ENCODE results near the gene MSL1. TPM values are rescaled to one million over a fixed set of nuclear protein-coding genes. Genes with fewer than 3 reads are reported as not detected.

MSL1 gene
- total and polyA plus RNA-seq, 9 of the 15 experiments (the other 6 are each of a cell fraction or from before 2014, with no cell fraction given): 13.8 to 120 (median 61.9) TPM

- WGBS (ENCODE audit: insufficient coverage, low coverage, missing lambda C conversion rate): under 1% methylated on average over 28 of the region's 52 CpGs
- FAIRE-seq: peak; percentile 94
- H2AFZ ChIP-seq (ENCODE audit: low read depth, low read length): peak overlapping the region; percentile 93
- in situ Hi-C loops (cut with MboI): no loop called here
- peak; percentile 90 for ATAC-seq
- ChIA-PET CTCF (ENCODE audit: low intra/inter-chr PET ratio) (interaction anchor here (0.7 kb wide), 1 partner anchor 22 kb away, joined by 3 read pairs; no protein-coding TSS in a partner anchor), POLR2A (interaction anchor here (0.6 to 5.6 kb wide), 14 partner anchors 9 to 646 kb away, joined by 3 to 66 read pairs (median 5); partner anchors contain the start of genes CSF3 and MED24)
- no peaks in the 10 kb centered on the region for H4K20me1 ChIP-seq (replicated peaks; ENCODE audit: control insufficient read depth, insufficient read depth, low read length)
- intact Hi-C loops (cut with micrococcal nuclease): no loop called here
- H3K4me2 ChIP-seq (ENCODE audit: insufficient read depth, low read length): peak overlapping the region; percentile 96
- no peaks in the 10 kb centered on the region for H3K9me3 ChIP-seq (replicated peaks; ENCODE audit: control insufficient read depth, insufficient read depth, low read depth, low read length)
- H3K27me3 ChIP-seq (ENCODE audit: control insufficient read depth in 2 of 2, insufficient read depth in 2 of 2, low read length in 2 of 2): no peaks in the 10 kb centered on the region
- H3K79me2 ChIP-seq (ENCODE audit: control insufficient read depth, insufficient read depth, low read length): peaks cover 28% of the 10 kb centered on the region
- H3K9me1 ChIP-seq (ENCODE audit: control insufficient read depth, insufficient read depth, low read length): peaks cover 4% of the 10 kb centered on the region
- BruUV-seq (replicated peaks): no TSS peak
- peak overlapping the region; percentile 53 for H3K4me3 ChIP-seq
- H3K36me3 ChIP-seq (ENCODE audit: control insufficient read depth, insufficient read depth, low read length): peaks cover 47% of the 10 kb centered on the region; the same call in 2 of the 3 replicates
- H3K27ac ChIP-seq (ENCODE audit: extremely low read depth, low read depth, low read length): peak overlapping the region; percentile 100
- peaks cover 45 to 51% of the 10 kb centered on the region in 2 experiments for H3K4me1 ChIP-seq (replicated peaks in 1 of 2; ENCODE audit: control insufficient read depth in 2 of 2, insufficient read depth in 2 of 2, low read length in 2 of 2)
- peak; percentile 97 to 100 (median 98) for DNase-seq (ENCODE audit: extremely low read depth in 1 of 4, low spot score in 3 of 4)
- H3K9ac ChIP-seq (ENCODE audit: insufficient read depth in 1 of 2, low read depth in 2 of 2, low read length in 2 of 2): peak overlapping the region; percentile 90 to 95
- TF ChIP-seq HMGN3 (IDR thresholded peaks at IDR 0.05; ENCODE audit: borderline replicate concordance, extremely low read depth, insufficient read length, low read depth, low read length) (peak; percentile 96), ZFPM2 (CRISPR knock-in tag; IDR thresholded peaks at IDR 0.05) (no peak), MITF (IDR thresholded peaks at IDR 0.05) (peak; percentile 65; the same call in 1 of the 2 replicates), MECOM (CRISPR knock-in tag; IDR thresholded peaks at IDR 0.05) (no peak), ZFP1 (CRISPR knock-in tag; IDR thresholded peaks at IDR 0.05) (no peak), ARID3B (CRISPR knock-in tag; IDR thresholded peaks at IDR 0.05; ENCODE audit: borderline replicate concordance) (no peak), NR2C2 (CRISPR knock-in tag; IDR thresholded peaks at IDR 0.05) (no peak), NR2C2 (tag; IDR thresholded peaks at IDR 0.05) (peak; percentile 85), HDAC2 (IDR thresholded peaks at IDR 0.05) (peak; percentile 58; the same call in 1 of the 2 replicates), HINFP (tag; conservative IDR thresholded peaks at IDR 0.05; ENCODE audit: low read depth) (peak; percentile 73), ZNF12 (CRISPR knock-in tag; IDR thresholded peaks at IDR 0.05) (no peak), EWSR1 (IDR thresholded peaks at IDR 0.05; ENCODE audit: borderline replicate concordance, low read depth, partially characterized antibody) (no peak), SAP30 (IDR thresholded peaks at IDR 0.05; ENCODE audit: borderline replicate concordance, insufficient read depth, low read depth, low read length, poor library complexity, severe bottlenecking) (peak; percentile 98), EZH2 (IDR thresholded peaks at IDR 0.05; ENCODE audit: borderline replicate concordance, low read depth, low read length) (no peak)
Observed at GRCh38 chr17:40098846-40099618, 22.7 kb upstream of the MSL1 start.
